Muscle layer of colon (tissue), 2 donors: Measurements from ENCODE around the gene SLC30A7.
"Not testable (repeated sequence)": the region's sequence is repeated elsewhere in the genome, so short reads cannot be mapped to it uniquely, and the experiment has no call there.

Experiments
- H3K27ac ChIP-seq: one replicate; pipeline ENCODE4 v1.7.0; 2013; ENCODE audit warnings: low read depth, mild to moderate bottlenecking, low read length, moderate library complexity
- H3K27me3 ChIP-seq, 2 donors: one replicate each; pipeline ENCODE4 v1.7.0; 2013; ENCODE audit warnings: low read length in 2 of 2, mild to moderate bottlenecking in 2 of 2; ENCODE audit not compliant: insufficient read depth in 2 of 2, control insufficient read depth in 1 of 2
- H3K36me3 ChIP-seq: one replicate; pipeline ENCODE4 v1.7.0; 2013; ENCODE audit warnings: mild to moderate bottlenecking, low read length; ENCODE audit not compliant: insufficient read depth
- H3K4me1 ChIP-seq: one replicate; pipeline ENCODE4 v1.7.0; 2013; ENCODE audit warnings: mild to moderate bottlenecking, low read length; ENCODE audit not compliant: insufficient read depth
- H3K4me3 ChIP-seq, 2 donors: one replicate each; pipeline ENCODE4 v1.7.0; 2013; ENCODE audit warnings: low read length in 2 of 2, low read depth in 1 of 2, mild to moderate bottlenecking in 1 of 2, moderate library complexity in 1 of 2
- H3K9ac ChIP-seq: one replicate; pipeline ENCODE4 v1.7.0; 2013; ENCODE audit warnings: low read length
- H3K9me3 ChIP-seq: one replicate; pipeline ENCODE4 v1.7.0; 2013; ENCODE audit warnings: mild to moderate bottlenecking, low read length
- donor health status: abdominal sarcoma.
- donor health status: Adenocarcinoma of cecum.

The SLC30A7 gene

GRCh38 chr1:100941580-100942216 is 45.8 kb downstream of the SLC30A7 start:
- Histone ChIP-seq H3K4me3 (no peak overlapping the region), H3K9me3 (no peaks in the 10 kb centered on the region), H3K36me3 (peaks cover 11% of the 10 kb centered on the region), H3K9ac (no peak overlapping the region), H3K27ac (no peak overlapping the region), H3K27me3 (no peaks in the 10 kb centered on the region), H3K4me1 (no peaks in the 10 kb centered on the region)

- Histone ChIP-seq H3K4me1 (no peaks in the 10 kb centered on the region), H3K36me3 (peaks cover 11% of the 10 kb centered on the region), H3K4me3 (no peak overlapping the region), H3K27ac (no peak overlapping the region), H3K9me3 (no peaks in the 10 kb centered on the region), H3K27me3 (no peaks in the 10 kb centered on the region), H3K9ac (no peak overlapping the region)
Observed at GRCh38 chr1:100942304-100943046, 46.6 kb downstream of the SLC30A7 start.

- Histone ChIP-seq H3K9ac (no peak overlapping the region), H3K27me3 (no peaks in the 10 kb centered on the region), H3K9me3 (no peaks in the 10 kb centered on the region), H3K36me3 (peaks cover 11% of the 10 kb centered on the region), H3K4me3 (no peak overlapping the region), H3K4me1 (no peaks in the 10 kb centered on the region), H3K27ac (no peak overlapping the region)
Observed at GRCh38 chr1:100943533-100943932, 47.6 kb downstream of the SLC30A7 start.

- not testable (repeated sequence) for H3K9me3 ChIP-seq, H3K27me3 ChIP-seq, H3K9ac ChIP-seq, H3K4me3 ChIP-seq, H3K27ac ChIP-seq, H3K4me1 ChIP-seq
- H3K36me3 ChIP-seq, result peaks cover 11% of the 10 kb centered on the region
Observed at GRCh38 chr1:100946064-100946463, 50.2 kb downstream of the SLC30A7 start.

- not testable (repeated sequence) for H3K27ac ChIP-seq, H3K36me3 ChIP-seq, H3K27me3 ChIP-seq, H3K4me1 ChIP-seq, H3K9ac ChIP-seq, H3K9me3 ChIP-seq, H3K4me3 ChIP-seq
Observed at GRCh38 chr1:100947816-100948215, 51.9 kb downstream of the SLC30A7 start.

- H3K4me1 ChIP-seq, H3K36me3 ChIP-seq, H3K9me3 ChIP-seq, H3K27ac ChIP-seq, H3K4me3 ChIP-seq, H3K9ac ChIP-seq, H3K27me3 ChIP-seq: not testable (repeated sequence)
Observed at GRCh38 chr1:100948721-100949405, 53.0 kb downstream of the SLC30A7 start.

GRCh38 chr1:100949515-100950158 is 53.7 kb downstream of the SLC30A7 start:
- H3K27me3 ChIP-seq, H3K4me1 ChIP-seq, H3K36me3 ChIP-seq, H3K4me3 ChIP-seq, H3K27ac ChIP-seq, H3K9ac ChIP-seq, H3K9me3 ChIP-seq: not testable (repeated sequence)

GRCh38 chr1:100950337-100950736 is 54.4 kb downstream of the SLC30A7 start:
- H3K4me1 ChIP-seq, result no peaks in the 10 kb centered on the region
- H3K27me3 ChIP-seq, result no peaks in the 10 kb centered on the region

GRCh38 chr1:100950781-100951180 is 54.9 kb downstream of the SLC30A7 start:
- no peaks in the 10 kb centered on the region for H3K9me3 ChIP-seq
- H3K36me3 ChIP-seq, result no peaks in the 10 kb centered on the region
- no peak overlapping the region for H3K4me3 ChIP-seq
- no peak overlapping the region for H3K9ac ChIP-seq
- H3K27me3 ChIP-seq, result no peaks in the 10 kb centered on the region
- H3K27ac ChIP-seq, result no peak overlapping the region
- H3K4me1 ChIP-seq, result no peaks in the 10 kb centered on the region

More at GRCh38 chr1:100950337-100950736, 54.4 kb downstream of the SLC30A7 start:
- Histone ChIP-seq H3K36me3 (no peaks in the 10 kb centered on the region), H3K27ac (no peak overlapping the region), H3K9ac (no peak overlapping the region), H3K4me3 (no peak overlapping the region), H3K9me3 (no peaks in the 10 kb centered on the region)

- H3K4me1 ChIP-seq, result no peaks in the 10 kb centered on the region
- no peak overlapping the region for H3K27ac ChIP-seq
- H3K9me3 ChIP-seq, result no peaks in the 10 kb centered on the region
- H3K4me3 ChIP-seq, result no peak overlapping the region
- H3K27me3 ChIP-seq, result no peaks in the 10 kb centered on the region
- H3K9ac ChIP-seq, result no peak overlapping the region
- H3K36me3 ChIP-seq, result no peaks in the 10 kb centered on the region
Observed at GRCh38 chr1:100952104-100952745, 56.3 kb downstream of the SLC30A7 start.

- H3K36me3 ChIP-seq, H3K4me3 ChIP-seq, H3K27ac ChIP-seq, H3K9me3 ChIP-seq, H3K9ac ChIP-seq, H3K4me1 ChIP-seq, H3K27me3 ChIP-seq: not testable (repeated sequence)
Observed at GRCh38 chr1:100952970-100953369, 57.1 kb downstream of the SLC30A7 start.
